ENCODE results near the gene MAML2. TPM values are rescaled to one million over a fixed set of nuclear protein-coding genes. Genes with fewer than 3 reads are reported as not detected.

Gene MAML2
- polyA plus RNA-seq, 3 donors: 0.57 to 7.6 (median 1.2) TPM

DNA sequence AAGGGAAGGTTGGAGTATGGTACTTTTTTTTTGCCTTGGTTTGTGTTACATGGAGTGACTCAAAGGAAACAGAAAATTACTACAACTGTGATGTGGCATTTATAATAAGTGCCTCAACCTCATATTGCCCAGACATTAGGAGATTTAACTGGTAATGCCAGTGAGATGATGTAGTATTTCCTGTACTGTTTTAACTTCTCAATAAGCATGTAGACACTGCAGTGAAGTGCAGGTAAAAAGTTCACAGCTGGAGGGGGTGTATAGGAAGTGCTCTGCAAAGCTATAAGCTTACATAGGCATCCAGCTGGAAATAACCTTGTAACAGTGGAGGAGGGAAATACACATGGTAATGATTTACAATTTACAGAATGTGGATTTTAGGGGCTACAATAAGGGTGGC, 280.9 kb downstream of the MAML2 start:
- no peak overlapping the region for H3K4me2 ChIP-seq (replicated peaks; ENCODE audit: extremely low read depth, low read length, poor library complexity, severe bottlenecking)
- H3K27me3 ChIP-seq (ENCODE audit: control insufficient read depth in 2 of 2, insufficient read depth in 2 of 2, low read length in 2 of 2): no peaks in the 10 kb centered on the region
- H3K4me3 ChIP-seq (replicated peaks in 1 of 3; ENCODE audit: low read depth in 2 of 3, low read length in 3 of 3): no peak overlapping the region
- H3K36me3 ChIP-seq (replicated peaks in 1 of 2; ENCODE audit: control insufficient read depth in 1 of 2, insufficient read depth in 2 of 2, low read length in 2 of 2): no peaks in the 10 kb centered on the region
- DNase-seq: no peak
- H3K4me1 ChIP-seq (ENCODE audit: control insufficient read depth in 1 of 2, insufficient read depth in 2 of 2, low read length in 2 of 2): no peaks in the 10 kb centered on the region
- Mint-ChIP-seq H3K4me3 (no peak overlapping the region), H3K27ac (no peak overlapping the region), H3K27me3 (ENCODE audit: low read depth in 3 of 3) (no peaks in the 10 kb centered on the region), H3K9me3 (peaks cover 0 to 2% (median 0%) of the 10 kb centered on the region in 7 donors), H3K4me1 (no peaks in the 10 kb centered on the region), H3K36me3 (peaks cover 2 to 4% of the 10 kb centered on the region in 2 donors)
- intact Hi-C loops (cut with micrococcal nuclease): no loop called here
- peaks cover 4% of the 10 kb centered on the region for H4K20me1 ChIP-seq (ENCODE audit: insufficient read depth, low read length)
- H3K27ac ChIP-seq (ENCODE audit: low read depth in 1 of 2, low read length in 2 of 2): no peak overlapping the region
- H2AFZ ChIP-seq (ENCODE audit: insufficient read depth, low read depth, low read length, poor library complexity, severe bottlenecking): no peak overlapping the region
- no peaks in the 10 kb centered on the region for H3K9me3 ChIP-seq (replicated peaks in 1 of 2; ENCODE audit: control insufficient read depth in 1 of 2, insufficient read depth in 1 of 2, low read length in 2 of 2)
- no peak overlapping the region for H3K9ac ChIP-seq (ENCODE audit: insufficient read depth, low read length, poor library complexity, severe bottlenecking)
- no peaks in the 10 kb centered on the region for H3K79me2 ChIP-seq (ENCODE audit: insufficient read depth, low read length)
- TF ChIP-seq, protein P1, sequence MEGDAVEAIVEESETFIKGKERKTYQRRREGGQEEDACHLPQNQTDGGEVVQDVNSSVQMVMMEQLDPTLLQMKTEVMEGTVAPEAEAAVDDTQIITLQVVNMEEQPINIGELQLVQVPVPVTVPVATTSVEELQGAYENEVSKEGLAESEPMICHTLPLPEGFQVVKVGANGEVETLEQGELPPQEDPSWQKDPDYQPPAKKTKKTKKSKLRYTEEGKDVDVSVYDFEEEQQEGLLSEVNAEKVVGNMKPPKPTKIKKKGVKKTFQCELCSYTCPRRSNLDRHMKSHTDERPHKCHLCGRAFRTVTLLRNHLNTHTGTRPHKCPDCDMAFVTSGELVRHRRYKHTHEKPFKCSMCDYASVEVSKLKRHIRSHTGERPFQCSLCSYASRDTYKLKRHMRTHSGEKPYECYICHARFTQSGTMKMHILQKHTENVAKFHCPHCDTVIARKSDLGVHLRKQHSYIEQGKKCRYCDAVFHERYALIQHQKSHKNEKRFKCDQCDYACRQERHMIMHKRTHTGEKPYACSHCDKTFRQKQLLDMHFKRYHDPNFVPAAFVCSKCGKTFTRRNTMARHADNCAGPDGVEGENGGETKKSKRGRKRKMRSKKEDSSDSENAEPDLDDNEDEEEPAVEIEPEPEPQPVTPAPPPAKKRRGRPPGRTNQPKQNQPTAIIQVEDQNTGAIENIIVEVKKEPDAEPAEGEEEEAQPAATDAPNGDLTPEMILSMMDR (IDR thresholded peaks at IDR 0.05): no peak

DNA sequence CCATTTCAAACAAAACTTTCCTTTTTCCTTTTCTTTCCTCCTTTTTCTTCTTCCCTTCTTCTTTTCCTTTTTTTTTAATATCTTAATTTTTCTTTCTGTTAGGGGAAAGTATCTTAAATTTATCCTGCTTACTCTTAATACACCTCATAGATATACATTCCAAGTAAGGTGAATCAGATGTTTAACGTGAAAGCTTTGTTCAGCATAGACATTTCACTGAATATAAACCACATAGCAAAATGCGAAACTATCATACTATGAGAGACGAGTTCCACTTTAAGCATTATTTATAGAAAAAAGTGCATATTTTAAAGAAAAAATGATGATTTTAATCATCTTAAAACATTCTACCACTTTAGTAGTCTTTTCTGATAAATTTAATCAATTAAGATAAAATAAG, 281.3 kb downstream of the MAML2 start:
- Mint-ChIP-seq H3K9me3 (no peaks in the 10 kb centered on the region), H3K36me3 (peaks cover 2 to 4% of the 10 kb centered on the region in 2 donors), H3K4me3 (no peak overlapping the region), H3K4me1 (no peaks in the 10 kb centered on the region), H3K27ac (no peak overlapping the region), H3K27me3 (ENCODE audit: low read depth in 3 of 3) (no peaks in the 10 kb centered on the region)
- no peak overlapping the region for H2AFZ ChIP-seq (ENCODE audit: insufficient read depth, low read depth, low read length, poor library complexity, severe bottlenecking)
- no peaks in the 10 kb centered on the region for H3K79me2 ChIP-seq (ENCODE audit: insufficient read depth, low read length)
- no peak for DNase-seq
- H3K9ac ChIP-seq (ENCODE audit: insufficient read depth, low read length, poor library complexity, severe bottlenecking): no peak overlapping the region
- H3K36me3 ChIP-seq (replicated peaks in 1 of 2; ENCODE audit: control insufficient read depth in 1 of 2, insufficient read depth in 2 of 2, low read length in 2 of 2): no peaks in the 10 kb centered on the region
- TF ChIP-seq, protein P1 (IDR thresholded peaks at IDR 0.05): no peak
- no peaks in the 10 kb centered on the region for H3K4me1 ChIP-seq (ENCODE audit: control insufficient read depth in 1 of 2, insufficient read depth in 2 of 2, low read length in 2 of 2)
- H3K4me2 ChIP-seq (replicated peaks; ENCODE audit: extremely low read depth, low read length, poor library complexity, severe bottlenecking): no peak overlapping the region
- no peak overlapping the region for H3K27ac ChIP-seq (ENCODE audit: low read depth in 1 of 2, low read length in 2 of 2)
- H3K27me3 ChIP-seq (ENCODE audit: control insufficient read depth in 2 of 2, insufficient read depth in 2 of 2, low read length in 2 of 2): no peaks in the 10 kb centered on the region
- no peaks in the 10 kb centered on the region for H3K9me3 ChIP-seq (replicated peaks in 1 of 2; ENCODE audit: control insufficient read depth in 1 of 2, insufficient read depth in 1 of 2, low read length in 2 of 2)
- intact Hi-C loops (cut with micrococcal nuclease): no loop called here
- H4K20me1 ChIP-seq (ENCODE audit: insufficient read depth, low read length): peaks cover 4% of the 10 kb centered on the region
- H3K4me3 ChIP-seq (replicated peaks in 1 of 3; ENCODE audit: low read depth in 2 of 3, low read length in 3 of 3): no peak overlapping the region
- WGBS (ENCODE audit: insufficient coverage): no CpG with 5 or more reads among the region's 3 CpGs
